Adipose tissue (tissue), 3 donors: ENCODE data around the gene TRPM2. TPM values are rescaled to one million over a fixed set of nuclear protein-coding genes. Genes with fewer than 3 reads are reported as not detected.
"Not testable (repeated sequence)": the region's sequence is repeated elsewhere in the genome, so short reads cannot be mapped to it uniquely, and the experiment has no call there.

Source experiments
- H3K27ac ChIP-seq: one replicate; pipeline ENCODE4 v1.5.1; 2013; ENCODE audit warnings: low read depth, low read length
- WGBS, 3 donors: extraction: QIAGEN DNeasy Blood & Tissue Kit; methylation state at CpG; one replicate each; pipeline ENCODE4 v1.1.7; 2013; 5-methylcytosine and 5-hydroxymethylcytosine counted together
- polyA plus RNA-seq, 3 donors: library from polyadenylated mRNA; stranded (reverse); fragments of 200-250 nt; gene quantifications; one replicate each; pipeline ENCODE4 v1.2.3, GENCODE V29; 2013
- donor health status: healthy with polysubstance abuse.
- donor health status: Bipolar disorder and iron deficiency.
- donor health status: healthy.

TRPM2 gene
- polyA plus RNA-seq, 3 donors = 0.72 to 4.2 (median 1.9) TPM

GRCh38 chr21:44473915-44474555, 120.6 kb downstream of the TRPM2 start:
- WGBS, 3 donors = 82 to 94% (median 89%) methylated on average over 19 of the region's 19 CpGs

GRCh38 chr21:44475266-44475845, 121.9 kb downstream of the TRPM2 start:
- 83 to 89% (median 86%) methylated on average over 17 of the region's 17 CpGs for WGBS, 3 donors
- no peak overlapping the region for H3K27ac ChIP-seq

More at GRCh38 chr21:44473915-44474555, 120.6 kb downstream of the TRPM2 start:
- H3K27ac ChIP-seq = no peak overlapping the region

GRCh38 chr21:44477131-44477530, 123.7 kb downstream of the TRPM2 start:
- WGBS, 3 donors = 73 to 80% (median 78%) methylated on average over 8 of the region's 8 CpGs
- H3K27ac ChIP-seq = no peak overlapping the region

- WGBS, 3 donors = 60 to 69% (median 67%) methylated on average over 7 of the region's 7 CpGs
- no peak overlapping the region for H3K27ac ChIP-seq
Observed at GRCh38 chr21:44477712-44478111, 124.3 kb downstream of the TRPM2 start.

GRCh38 chr21:44478124-44478800, 124.8 kb downstream of the TRPM2 start:
- H3K27ac ChIP-seq = no peak overlapping the region
- 54 to 68% (median 56%) methylated on average over 16 of the region's 16 CpGs for WGBS, 3 donors

GRCh38 chr21:44478801-44479167, 125.4 kb downstream of the TRPM2 start:
- 84 to 88% (median 88%) methylated on average over 5 of the region's 5 CpGs for WGBS, 3 donors

GRCh38 chr21:44479556-44480199, 126.3 kb downstream of the TRPM2 start:
- WGBS, 3 donors = 40 to 48% (median 46%) methylated on average over 21 of the region's 21 CpGs
- not testable (repeated sequence) for H3K27ac ChIP-seq

More at GRCh38 chr21:44478801-44479167, 125.4 kb downstream of the TRPM2 start:
- H3K27ac ChIP-seq = no peak overlapping the region

GRCh38 chr21:44480200-44481053, 127.0 kb downstream of the TRPM2 start:
- WGBS, 3 donors = 76 to 90% (median 84%) methylated on average over 16 of the region's 16 CpGs
- no peak overlapping the region for H3K27ac ChIP-seq

- WGBS, 3 donors = 67 to 79% (median 73%) methylated on average over 14 of the region's 14 CpGs
- no peak overlapping the region for H3K27ac ChIP-seq
Observed at GRCh38 chr21:44482581-44483287, 129.3 kb downstream of the TRPM2 start.

- H3K27ac ChIP-seq = no peak overlapping the region
- 76 to 79% (median 78%) methylated on average over 28 of the region's 28 CpGs for WGBS, 3 donors
Observed at GRCh38 chr21:44483288-44484237, 130.1 kb downstream of the TRPM2 start.

- no peak overlapping the region for H3K27ac ChIP-seq
- WGBS, 3 donors = 78 to 93% (median 88%) methylated on average over 24 to 43 of the region's 43 CpGs
Observed at GRCh38 chr21:44484498-44485253, 131.3 kb downstream of the TRPM2 start.

GRCh38 chr21:44485254-44485793, 131.9 kb downstream of the TRPM2 start:
- WGBS, 3 donors = 58 to 78% (median 69%) methylated on average over 25 of the region's 25 CpGs
- no peak overlapping the region for H3K27ac ChIP-seq

- H3K27ac ChIP-seq = no peak overlapping the region
- WGBS, 3 donors = 63 to 84% (median 77%) methylated on average over 10 of the region's 10 CpGs
Observed at GRCh38 chr21:44485796-44486195, 132.4 kb downstream of the TRPM2 start.

- WGBS, 3 donors = 77 to 85% (median 83%) methylated on average over 16 of the region's 16 CpGs
- H3K27ac ChIP-seq = no peak overlapping the region
Observed at GRCh38 chr21:44486302-44486701, 132.9 kb downstream of the TRPM2 start.

- WGBS, 3 donors = 24 to 40% (median 30%) methylated on average over 4 of the region's 4 CpGs
- H3K27ac ChIP-seq = no peak overlapping the region
Observed at GRCh38 chr21:44487831-44488230, 134.4 kb downstream of the TRPM2 start.

- 32 to 37% (median 34%) methylated on average over 7 of the region's 7 CpGs for WGBS, 3 donors
- H3K27ac ChIP-seq = no peak overlapping the region
Observed at GRCh38 chr21:44489962-44490361, 136.5 kb downstream of the TRPM2 start.
